Activated CD8-positive, alpha-beta memory T cell treated with anti-CD3 and anti-CD28 coated beads for 24 hours (primary cell): ENCODE results near the gene GRK4.
A peak's percentile ranks its signal among the peaks of the same experiment; 100 is the strongest.

ENCODE experiments used
- DNase-seq: peaks from one replicate; pipeline ENCODE4 v3.0.0-alpha.2; 2020

GRK4 gene

GRCh38 chr4:2931512-2932301 is 31.7 kb upstream of the GRK4 start:
- DNase-seq = peak; percentile 80

- DNase-seq = peak; percentile 63
These were observed 30.9 kb upstream of the GRK4 start for GRCh38 chr4:2932321-2932950.

DNA sequence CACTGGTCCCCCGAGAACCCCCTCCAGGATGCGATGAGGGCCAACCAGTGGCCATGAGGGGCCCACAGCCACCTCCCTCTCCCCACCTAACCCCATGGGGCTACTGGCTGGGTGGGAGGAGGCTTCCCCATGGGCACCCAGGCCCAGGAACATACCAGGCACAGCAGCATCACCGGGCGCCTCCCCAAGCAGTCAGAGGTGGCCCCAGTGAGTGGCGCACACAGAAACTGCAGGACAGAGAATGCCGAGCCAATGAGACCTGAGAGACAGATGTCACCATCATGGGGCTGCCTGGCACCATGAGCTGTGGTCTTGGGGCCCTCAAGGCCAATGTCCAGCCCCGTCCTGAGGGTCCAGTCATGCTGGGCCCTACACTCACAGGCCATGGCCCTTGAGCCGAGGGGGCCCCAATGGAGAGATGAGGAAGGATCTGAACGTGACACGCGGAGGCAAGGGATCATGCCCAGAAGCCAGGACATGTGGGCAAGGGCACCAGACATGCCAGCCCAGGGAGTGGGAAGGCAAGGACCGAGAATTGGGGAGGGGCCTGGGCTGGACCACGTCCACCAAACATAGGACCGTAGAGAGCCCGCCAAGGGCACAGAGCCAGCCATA is 30.3 kb upstream of the GRK4 start:
- DNase-seq = peak; percentile 69

DNA sequence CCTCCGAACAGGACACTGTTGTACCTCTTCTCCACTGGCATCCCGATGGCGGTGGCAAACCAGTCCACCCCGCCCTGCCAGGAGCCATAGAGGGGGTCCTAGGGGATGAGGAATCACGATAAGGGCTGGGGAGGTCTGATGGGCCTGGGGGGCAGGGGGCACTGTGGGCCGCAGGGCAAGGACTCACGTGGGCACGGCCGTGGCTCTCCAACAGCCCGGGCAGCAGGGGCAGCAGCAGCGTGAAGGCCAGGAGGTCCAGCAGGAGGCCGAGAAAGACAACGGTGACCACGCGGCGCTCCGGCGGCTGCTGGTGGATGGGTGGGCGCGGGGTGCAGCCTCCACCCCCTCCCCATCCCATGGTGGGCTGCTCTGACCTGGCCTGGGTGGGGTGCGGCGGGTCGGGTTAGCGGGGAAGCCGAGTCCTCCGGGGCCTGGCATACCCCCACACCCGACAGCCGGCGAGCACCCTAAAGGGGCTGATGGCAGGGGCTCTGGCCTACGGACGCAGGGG is 29.8 kb upstream of the GRK4 start:
- DNase-seq = no peak

GRCh38 chr4:2934077-2934812 is 29.1 kb upstream of the GRK4 start:
- peak; percentile 83 for DNase-seq

- DNase-seq = peak; percentile 99
These were observed 28.3 kb upstream of the GRK4 start for GRCh38 chr4:2934813-2935761.

GRCh38 chr4:2935762-2936743 is 27.3 kb upstream of the GRK4 start:
- DNase-seq = peak; percentile 83

- DNase-seq = peak; percentile 79
These were observed 26.6 kb upstream of the GRK4 start for GRCh38 chr4:2936773-2937145.

- DNase-seq = peak; percentile 68
These were observed 26.1 kb upstream of the GRK4 start for GRCh38 chr4:2937146-2937857.

DNA sequence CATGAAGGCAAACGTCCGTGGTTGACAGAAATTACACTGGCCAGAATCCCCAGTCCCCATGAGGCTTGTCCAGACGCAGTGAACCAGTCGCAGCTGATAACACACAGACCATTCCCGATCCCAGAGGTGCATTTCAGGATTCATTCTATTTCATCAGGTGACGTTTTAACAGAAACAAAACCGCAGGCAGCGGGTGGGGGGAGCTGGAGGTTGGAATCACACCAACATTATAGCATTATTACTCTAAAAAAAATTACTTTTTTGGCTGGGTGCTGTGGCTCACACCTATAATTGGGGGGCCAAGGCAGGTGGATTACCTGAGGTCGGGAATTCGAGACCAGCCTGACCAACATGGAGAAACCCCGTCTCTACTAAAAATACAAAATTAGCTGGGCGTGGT is 25.4 kb upstream of the GRK4 start:
- DNase-seq = peak; percentile 52

DNA sequence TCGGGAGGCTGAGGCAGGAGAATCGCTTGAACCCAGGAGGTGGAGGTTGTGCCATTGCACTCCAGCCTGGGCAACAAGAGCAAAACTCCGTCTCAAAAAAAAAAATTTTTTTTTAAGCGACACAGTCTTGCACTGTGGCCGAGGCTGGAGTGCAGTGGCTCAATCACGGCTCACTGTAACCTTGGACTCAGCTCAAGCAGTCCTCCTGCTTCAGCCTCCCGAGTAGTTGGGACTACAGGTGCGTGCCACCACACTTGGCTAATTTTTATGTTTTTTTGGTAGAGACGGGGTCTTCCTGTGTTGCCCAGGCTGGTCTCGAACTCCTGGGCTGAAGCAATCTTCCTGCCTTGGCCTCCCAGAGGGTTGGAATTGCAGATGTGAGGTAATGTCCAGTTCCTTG is 25.0 kb upstream of the GRK4 start:
- DNase-seq = peak; percentile 51

DNA sequence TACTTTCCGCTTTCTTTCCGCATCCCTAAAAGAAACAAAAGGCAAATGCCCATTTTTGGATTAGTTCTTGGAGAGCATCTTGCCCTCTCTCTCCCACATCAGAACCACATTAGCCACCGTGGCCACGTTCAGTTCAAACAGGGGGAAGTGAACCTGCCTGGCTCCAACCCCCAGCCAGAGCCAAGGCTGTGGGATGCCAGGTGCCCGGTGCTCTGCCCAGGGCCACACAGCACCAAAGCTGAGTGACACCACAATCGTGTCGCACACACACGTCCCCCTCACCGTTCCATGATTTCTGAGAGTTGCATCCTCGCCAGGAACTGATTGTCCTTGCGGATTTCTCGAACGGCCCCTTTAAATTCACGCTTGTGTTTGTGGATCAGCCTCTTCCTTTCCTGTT is 24.5 kb upstream of the GRK4 start:
- DNase-seq = peak; percentile 53

DNA sequence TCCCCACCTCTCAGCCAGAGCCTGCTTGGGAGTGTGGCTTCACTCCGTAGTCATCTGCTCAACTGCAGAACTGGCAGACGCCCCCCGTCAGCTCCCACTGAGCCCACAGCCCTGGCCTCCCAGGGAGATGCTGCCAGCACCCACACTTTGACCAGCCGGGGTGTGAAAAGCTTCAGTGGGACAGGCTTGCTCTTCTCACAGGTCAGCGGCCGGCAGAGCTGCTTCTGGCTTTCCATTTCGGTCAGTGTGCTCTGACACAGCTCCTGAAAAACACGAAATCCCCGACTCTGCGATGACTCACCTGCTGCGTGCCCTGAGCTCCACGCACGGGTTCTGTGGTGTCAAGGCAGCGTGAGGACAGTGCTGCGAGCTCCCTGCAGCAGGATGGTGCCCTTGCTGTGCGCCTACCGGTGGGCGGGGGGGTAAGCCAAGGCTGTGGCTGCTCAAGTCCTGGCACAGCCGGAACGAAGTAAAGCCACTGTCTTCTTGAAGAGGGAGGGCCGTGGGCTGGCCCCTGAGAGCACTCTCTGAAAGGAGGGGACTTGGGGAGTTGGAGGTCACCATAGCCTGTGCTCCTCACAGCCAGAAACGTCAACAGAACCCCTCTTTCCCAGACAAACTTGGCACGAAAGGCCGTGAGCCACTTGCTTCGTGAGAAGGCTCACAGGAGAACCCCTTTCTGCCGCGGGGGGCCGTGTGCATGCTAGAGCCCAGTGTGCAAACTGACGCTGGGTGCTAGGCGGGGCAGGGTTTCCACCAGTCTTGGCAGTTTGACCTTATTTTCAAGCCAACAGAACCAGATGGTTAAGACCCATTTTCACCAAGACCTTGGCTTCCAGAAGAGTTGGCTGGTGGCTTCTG is 23.8 kb upstream of the GRK4 start:
- DNase-seq = peak; percentile 61

- DNase-seq = peak; percentile 62
These were observed 22.9 kb upstream of the GRK4 start for GRCh38 chr4:2940267-2941137.

GRCh38 chr4:2941138-2942036 is 22.0 kb upstream of the GRK4 start:
- peak; percentile 58 for DNase-seq

DNA sequence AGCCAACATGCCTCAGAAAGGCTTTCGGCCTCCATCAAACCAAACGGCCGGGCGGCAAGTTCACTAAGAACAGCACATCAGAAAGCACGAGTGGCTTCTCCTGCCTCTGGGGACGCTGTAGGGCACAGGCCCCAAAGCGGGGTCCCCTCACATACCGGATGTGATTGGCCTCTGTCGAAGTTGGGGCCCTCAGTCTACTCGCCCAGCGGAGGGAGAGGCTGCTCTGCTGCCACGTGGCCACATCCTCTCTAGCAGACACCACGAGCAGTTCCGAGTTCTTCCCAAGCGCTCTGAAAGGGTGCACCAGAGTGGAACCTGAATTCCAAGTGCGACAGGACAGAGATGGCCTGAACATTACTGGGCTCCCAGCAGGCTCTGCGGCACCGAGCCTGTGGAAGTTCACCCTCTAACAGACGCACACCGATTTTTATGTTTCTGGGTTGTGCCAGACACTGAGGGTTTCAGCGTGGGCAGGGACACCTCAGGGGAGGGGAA is 21.3 kb upstream of the GRK4 start:
- peak; percentile 71 for DNase-seq
